Skin epidermis (tissue), 12 donors: ENCODE measurements around the gene IL18R1.

Source experiments
- H3K27ac ChIP-seq, 21 experiments: fragments of 200-600 bp; sonication (generic) in 11 of 21; one replicate each; pipeline ENCODE4 v1.5.0; 2020; ENCODE audit warnings: mild to moderate bottlenecking in 3 of 21, inconsistent platforms in 2 of 21, moderate library complexity in 2 of 21
- H3K4me3 ChIP-seq, 7 experiments: fragments of 200-600 bp; sonication (generic) in 2 of 7; one replicate each; pipeline ENCODE4 v1.5.0; 2020; ENCODE audit warnings: inconsistent platforms in 2 of 7, mild to moderate bottlenecking in 2 of 7, moderate library complexity in 1 of 7

The IL18R1 gene

GRCh38 chr2:102342888-102343287 lies 12.7 kb upstream of the IL18R1 start:
- Histone ChIP-seq H3K27ac (no peak overlapping the region), H3K4me3 (no peak overlapping the region)

- H3K27ac ChIP-seq, result no peak overlapping the region
- no peak overlapping the region for H3K4me3 ChIP-seq
Observed at GRCh38 chr2:102344397-102344796, 11.2 kb upstream of the IL18R1 start.

- Histone ChIP-seq H3K27ac (no peak overlapping the region), H3K4me3 (no peak overlapping the region)
Observed at GRCh38 chr2:102345329-102345920, 10.2 kb upstream of the IL18R1 start.

GRCh38 chr2:102346381-102347130 lies 9.0 kb upstream of the IL18R1 start:
- Histone ChIP-seq H3K27ac (no peak overlapping the region), H3K4me3 (no peak overlapping the region)

- H3K4me3 ChIP-seq, result no peak overlapping the region
- H3K27ac ChIP-seq, result no peak overlapping the region
Observed at GRCh38 chr2:102350137-102350793, 5.3 kb upstream of the IL18R1 start.

GRCh38 chr2:102356381-102356712 lies 751 bp downstream of the IL18R1 start:
- H3K27ac ChIP-seq, result peak overlapping the region in 20 of 21 experiments; percentile 65 to 92 (median 82)
- peak overlapping the region; percentile 53 to 78 (median 62) for H3K4me3 ChIP-seq

- H3K27ac ChIP-seq, result peak overlapping the region in 12 of 21 experiments; percentile 8 to 92 (median 81)
Observed at GRCh38 chr2:102356741-102357140, 1.1 kb downstream of the IL18R1 start.

GRCh38 chr2:102357937-102358336 lies 2.3 kb downstream of the IL18R1 start:
- Histone ChIP-seq H3K27ac (peak overlapping the region in 8 of 21 experiments; percentile 4 to 92 (median 18)), H3K4me3 (peak overlapping the region in 2 of 7 experiments; percentile 4 to 54)

More at GRCh38 chr2:102356741-102357140, 1.1 kb downstream of the IL18R1 start:
- H3K4me3 ChIP-seq, result peak overlapping the region in 5 of 7 experiments; percentile 53 to 70 (median 58)

GRCh38 chr2:102358496-102358895 lies 2.9 kb downstream of the IL18R1 start:
- Histone ChIP-seq H3K27ac (peak overlapping the region in 6 of 21 experiments; percentile 4 to 92 (median 16)), H3K4me3 (peak overlapping the region in 1 of 7 experiments; percentile 2)

- H3K27ac ChIP-seq, result no peak overlapping the region
- H3K4me3 ChIP-seq, result no peak overlapping the region
Observed at GRCh38 chr2:102359527-102359926, 3.9 kb downstream of the IL18R1 start.

- Histone ChIP-seq H3K27ac (no peak overlapping the region), H3K4me3 (no peak overlapping the region)
Observed at GRCh38 chr2:102361632-102362241, 6.1 kb downstream of the IL18R1 start.

GRCh38 chr2:102365763-102366162 lies 10.2 kb downstream of the IL18R1 start:
- H3K27ac ChIP-seq, result no peak overlapping the region

GRCh38 chr2:102366406-102367112 lies 11.0 kb downstream of the IL18R1 start:
- no peak overlapping the region for H3K4me3 ChIP-seq
- peak overlapping the region in 6 of 21 experiments; percentile 43 to 79 (median 52) for H3K27ac ChIP-seq

More at GRCh38 chr2:102365763-102366162, 10.2 kb downstream of the IL18R1 start:
- H3K4me3 ChIP-seq, result no peak overlapping the region

- Histone ChIP-seq H3K4me3 (no peak overlapping the region), H3K27ac (peak overlapping the region in 6 of 21 experiments; percentile 43 to 79 (median 52))
Observed at GRCh38 chr2:102367331-102367971, 11.9 kb downstream of the IL18R1 start.

GRCh38 chr2:102368461-102369109 lies 13.0 kb downstream of the IL18R1 start:
- peak overlapping the region in 6 of 21 experiments; percentile 13 to 79 (median 40) for H3K27ac ChIP-seq
- no peak overlapping the region for H3K4me3 ChIP-seq

GRCh38 chr2:102369866-102370265 lies 14.3 kb downstream of the IL18R1 start:
- Histone ChIP-seq H3K4me3 (no peak overlapping the region), H3K27ac (peak overlapping the region in 2 of 21 experiments; percentile 3 to 5)

- no peak overlapping the region for H3K27ac ChIP-seq
Observed at GRCh38 chr2:102376052-102376591, 20.5 kb downstream of the IL18R1 start.

GRCh38 chr2:102383722-102384121 lies 28.1 kb downstream of the IL18R1 start:
- H3K27ac ChIP-seq, result no peak overlapping the region
- no peak overlapping the region for H3K4me3 ChIP-seq

More at GRCh38 chr2:102376052-102376591, 20.5 kb downstream of the IL18R1 start:
- H3K4me3 ChIP-seq, result no peak overlapping the region
